Testis (tissue), 2 donors: ENCODE measurements around the gene CLEC10A.
"Not testable (repeated sequence)": the region's sequence is repeated elsewhere in the genome, so short reads cannot be mapped to it uniquely, and the experiment has no call there.

Experiments used
- POLR2A ChIP-seq: fragments of 450-650 bp; IDR thresholded peaks from one replicate; pipeline ENCODE4 v1.6.1; 2017; ENCODE audit warnings: antibody characterized with exemption, mild to moderate bottlenecking, moderate library complexity
- TF ChIP-seq, protein P1 (sequence below), 3 experiments: fragments of 450-650 bp in 2 of 3; fragments of 200-600 bp in 1 of 3; sonication (generic) in 1 of 3; IDR thresholded peaks; one replicate each; pipeline ENCODE4 v1.5.1; 2016 to 2019; ENCODE audit warnings: antibody characterized with exemption in 3 of 3, mild to moderate bottlenecking in 2 of 3, moderate library complexity in 1 of 3

- TF ChIP-seq, protein P1, sequence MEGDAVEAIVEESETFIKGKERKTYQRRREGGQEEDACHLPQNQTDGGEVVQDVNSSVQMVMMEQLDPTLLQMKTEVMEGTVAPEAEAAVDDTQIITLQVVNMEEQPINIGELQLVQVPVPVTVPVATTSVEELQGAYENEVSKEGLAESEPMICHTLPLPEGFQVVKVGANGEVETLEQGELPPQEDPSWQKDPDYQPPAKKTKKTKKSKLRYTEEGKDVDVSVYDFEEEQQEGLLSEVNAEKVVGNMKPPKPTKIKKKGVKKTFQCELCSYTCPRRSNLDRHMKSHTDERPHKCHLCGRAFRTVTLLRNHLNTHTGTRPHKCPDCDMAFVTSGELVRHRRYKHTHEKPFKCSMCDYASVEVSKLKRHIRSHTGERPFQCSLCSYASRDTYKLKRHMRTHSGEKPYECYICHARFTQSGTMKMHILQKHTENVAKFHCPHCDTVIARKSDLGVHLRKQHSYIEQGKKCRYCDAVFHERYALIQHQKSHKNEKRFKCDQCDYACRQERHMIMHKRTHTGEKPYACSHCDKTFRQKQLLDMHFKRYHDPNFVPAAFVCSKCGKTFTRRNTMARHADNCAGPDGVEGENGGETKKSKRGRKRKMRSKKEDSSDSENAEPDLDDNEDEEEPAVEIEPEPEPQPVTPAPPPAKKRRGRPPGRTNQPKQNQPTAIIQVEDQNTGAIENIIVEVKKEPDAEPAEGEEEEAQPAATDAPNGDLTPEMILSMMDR (IDR thresholded peaks at IDR 0.05), result not testable (repeated sequence)
- TF ChIP-seq POLR2A, result not testable (repeated sequence)
These were observed 47.5 kb upstream of the CLEC10A start for GRCh38 chr17:7127501-7127900.
